ENCODE results near the gene SLC45A3.

The SLC45A3 gene

DNA sequence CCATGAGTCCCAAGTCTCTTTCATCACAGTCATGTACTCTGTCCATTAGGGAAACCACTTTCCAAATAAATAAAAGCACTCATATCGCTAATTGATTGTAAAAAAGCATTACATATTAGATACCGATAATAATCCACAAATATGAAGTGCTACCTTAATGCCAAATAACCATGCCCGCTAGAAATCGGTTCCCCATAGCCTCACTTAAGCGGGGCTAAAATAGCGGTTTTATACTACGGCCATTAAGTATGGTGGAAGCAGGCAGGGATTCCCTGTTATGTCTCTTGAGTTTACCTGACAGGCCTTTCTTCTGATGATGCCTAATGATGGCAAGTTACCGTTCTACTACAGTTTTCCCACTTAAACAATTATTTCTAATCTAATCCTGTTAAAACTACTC is 52.4 kb downstream of the SLC45A3 start:
- in situ Hi-C loops (cut with MboI; ENCODE audit: low sequenced_read_pairs, unreplicated experiment) = no loop called here
- no peak for DNase-seq (ENCODE audit: low spot score)
- TF ChIP-seq, protein P1, sequence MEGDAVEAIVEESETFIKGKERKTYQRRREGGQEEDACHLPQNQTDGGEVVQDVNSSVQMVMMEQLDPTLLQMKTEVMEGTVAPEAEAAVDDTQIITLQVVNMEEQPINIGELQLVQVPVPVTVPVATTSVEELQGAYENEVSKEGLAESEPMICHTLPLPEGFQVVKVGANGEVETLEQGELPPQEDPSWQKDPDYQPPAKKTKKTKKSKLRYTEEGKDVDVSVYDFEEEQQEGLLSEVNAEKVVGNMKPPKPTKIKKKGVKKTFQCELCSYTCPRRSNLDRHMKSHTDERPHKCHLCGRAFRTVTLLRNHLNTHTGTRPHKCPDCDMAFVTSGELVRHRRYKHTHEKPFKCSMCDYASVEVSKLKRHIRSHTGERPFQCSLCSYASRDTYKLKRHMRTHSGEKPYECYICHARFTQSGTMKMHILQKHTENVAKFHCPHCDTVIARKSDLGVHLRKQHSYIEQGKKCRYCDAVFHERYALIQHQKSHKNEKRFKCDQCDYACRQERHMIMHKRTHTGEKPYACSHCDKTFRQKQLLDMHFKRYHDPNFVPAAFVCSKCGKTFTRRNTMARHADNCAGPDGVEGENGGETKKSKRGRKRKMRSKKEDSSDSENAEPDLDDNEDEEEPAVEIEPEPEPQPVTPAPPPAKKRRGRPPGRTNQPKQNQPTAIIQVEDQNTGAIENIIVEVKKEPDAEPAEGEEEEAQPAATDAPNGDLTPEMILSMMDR (IDR thresholded peaks at IDR 0.05; ENCODE audit: borderline replicate concordance, control extremely low read depth, extremely low read depth, insufficient read depth, missing control alignments) = no peak

DNA sequence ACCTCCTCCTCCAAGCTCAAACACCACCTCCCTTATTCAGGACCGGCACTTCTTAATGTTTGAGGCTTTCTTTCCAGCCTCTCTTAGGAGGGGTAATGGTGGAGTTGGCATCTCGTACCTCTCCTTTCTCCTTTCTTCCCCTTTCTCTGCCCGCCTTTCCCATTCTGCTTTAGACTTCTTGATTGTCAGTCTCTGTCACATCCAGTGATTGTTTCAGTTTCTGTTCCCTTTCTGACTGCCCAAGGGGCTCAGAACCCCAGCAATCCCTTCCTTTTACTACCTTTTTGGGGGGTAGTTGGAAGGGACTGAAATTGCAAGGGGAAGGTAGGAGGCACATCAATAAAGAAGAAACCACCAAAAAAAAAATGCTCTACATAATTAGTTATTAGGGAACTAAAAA is 54.1 kb downstream of the SLC45A3 start:
- TF ChIP-seq, protein P1 (IDR thresholded peaks at IDR 0.05; ENCODE audit: borderline replicate concordance, control extremely low read depth, extremely low read depth, insufficient read depth, missing control alignments) = no peak
- no peak for DNase-seq (ENCODE audit: low spot score)
- in situ Hi-C loops (cut with MboI; ENCODE audit: low sequenced_read_pairs, unreplicated experiment) = no loop called here

DNA sequence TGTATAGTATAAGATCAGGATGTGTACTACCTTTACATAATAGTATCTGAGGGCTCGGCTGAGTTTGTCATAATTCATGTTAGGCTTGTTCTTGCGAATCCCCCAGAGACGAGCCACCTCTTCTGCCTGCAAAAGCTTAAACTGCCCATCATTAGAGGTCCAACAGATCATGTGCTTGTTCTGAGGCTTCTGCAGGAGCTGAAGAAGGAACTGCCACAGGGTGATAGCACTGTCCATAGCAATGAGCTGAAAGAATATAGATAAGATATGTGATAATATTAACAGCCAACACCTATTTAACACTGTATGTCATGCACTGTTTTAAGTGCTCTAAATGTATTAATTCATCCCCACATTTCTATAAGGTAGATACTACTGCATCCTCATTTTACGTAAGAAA is 56.7 kb downstream of the SLC45A3 start:
- TF ChIP-seq, protein P1 (IDR thresholded peaks at IDR 0.05; ENCODE audit: borderline replicate concordance, control extremely low read depth, extremely low read depth, insufficient read depth, missing control alignments) = no peak
- DNase-seq (ENCODE audit: low spot score) = no peak
- in situ Hi-C loops (cut with MboI; ENCODE audit: low sequenced_read_pairs, unreplicated experiment) = no loop called here

DNA sequence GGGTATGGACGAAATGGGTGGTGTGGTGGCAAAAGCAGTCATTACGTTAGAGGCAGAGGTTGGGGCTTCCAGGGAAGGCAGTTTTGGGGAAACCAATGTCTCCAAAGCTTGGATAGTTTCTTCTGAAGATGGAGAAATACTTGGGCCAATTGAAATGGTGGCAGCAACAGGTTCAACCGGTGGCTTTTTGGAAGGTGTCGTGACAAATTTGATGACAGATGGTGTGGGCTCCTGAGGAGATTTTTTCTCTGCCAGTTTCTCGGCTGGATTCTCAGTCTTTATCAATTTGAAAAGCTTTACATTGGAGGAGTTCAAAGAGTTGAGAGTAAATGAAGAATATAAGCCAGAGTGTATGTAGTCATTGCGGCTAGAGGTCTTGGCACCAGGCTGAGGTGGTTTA is 60.0 kb downstream of the SLC45A3 start:
- in situ Hi-C loops (cut with MboI; ENCODE audit: low sequenced_read_pairs, unreplicated experiment) = no loop called here
- TF ChIP-seq, protein P1 (IDR thresholded peaks at IDR 0.05; ENCODE audit: borderline replicate concordance, control extremely low read depth, extremely low read depth, insufficient read depth, missing control alignments) = no peak

DNA sequence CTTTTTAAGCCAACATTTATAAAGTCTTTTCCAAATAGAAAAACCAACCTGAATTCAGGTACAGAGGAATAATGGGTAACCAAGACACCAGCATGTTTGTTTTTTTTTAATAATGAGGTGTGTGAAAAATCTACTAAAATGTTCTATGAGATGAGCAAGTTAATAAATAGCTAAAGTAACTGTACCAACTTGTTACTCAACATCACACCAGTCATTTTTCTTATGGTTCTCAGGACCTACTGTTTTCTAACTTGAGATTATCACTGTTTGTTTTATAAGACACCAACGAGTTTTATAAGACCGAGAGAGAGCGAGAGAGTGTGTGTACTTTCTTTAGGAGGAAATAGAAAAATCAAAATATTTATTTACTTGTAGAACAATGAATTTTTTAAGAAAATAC is 60.9 kb downstream of the SLC45A3 start:
- DNase-seq (ENCODE audit: low spot score) = no peak
- TF ChIP-seq, protein P1 (IDR thresholded peaks at IDR 0.05; ENCODE audit: borderline replicate concordance, control extremely low read depth, extremely low read depth, insufficient read depth, missing control alignments) = no peak
- in situ Hi-C loops (cut with MboI; ENCODE audit: low sequenced_read_pairs, unreplicated experiment) = no loop called here

More for the DNA sequence above, 60.0 kb downstream of the SLC45A3 start:
- no peak for DNase-seq (ENCODE audit: low spot score)

DNA sequence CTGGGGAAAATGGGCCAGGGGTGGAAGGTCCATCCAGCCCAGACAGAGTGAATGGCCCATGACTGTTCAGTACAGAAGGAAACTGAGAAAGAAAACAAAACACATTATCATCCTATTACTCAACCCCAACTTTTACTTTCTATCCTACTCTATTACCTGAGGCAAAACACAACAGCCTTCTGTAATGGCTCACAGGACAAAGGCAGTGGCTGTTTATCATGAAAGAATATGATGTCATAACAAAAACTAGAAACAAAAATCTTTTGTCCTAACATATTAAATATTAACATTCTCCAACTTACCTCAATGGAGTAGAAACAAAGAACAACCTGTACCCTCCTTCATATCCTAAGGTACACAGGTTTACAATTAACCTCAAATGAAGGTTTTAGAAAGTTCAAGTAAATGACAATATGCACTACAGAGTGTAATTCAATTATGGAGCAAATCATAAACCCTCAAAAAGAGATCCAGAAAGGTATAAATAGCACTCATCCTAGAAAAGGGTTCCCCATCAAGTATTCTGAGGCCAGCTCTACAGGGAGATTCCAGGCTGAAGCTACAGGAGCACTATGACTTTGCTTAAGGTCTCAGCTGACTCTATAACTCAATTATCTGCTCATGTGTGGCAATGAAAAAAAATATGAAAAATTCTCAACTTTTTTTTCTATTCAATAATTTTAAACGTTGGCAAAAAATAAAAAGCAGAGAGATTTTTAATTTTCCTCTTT is 63.6 kb downstream of the SLC45A3 start:
- DNase-seq (ENCODE audit: low spot score) = no peak
- TF ChIP-seq, protein P1 (IDR thresholded peaks at IDR 0.05; ENCODE audit: borderline replicate concordance, control extremely low read depth, extremely low read depth, insufficient read depth, missing control alignments) = no peak
- in situ Hi-C loops (cut with MboI; ENCODE audit: low sequenced_read_pairs, unreplicated experiment) = no loop called here

Data from GM13976 (cell line).